ENCODE data around the gene PRELID2.
"Not testable (repeated sequence)": the region's sequence is repeated elsewhere in the genome, so short reads cannot be mapped to it uniquely, and the experiment has no call there.

Gene PRELID2

DNA sequence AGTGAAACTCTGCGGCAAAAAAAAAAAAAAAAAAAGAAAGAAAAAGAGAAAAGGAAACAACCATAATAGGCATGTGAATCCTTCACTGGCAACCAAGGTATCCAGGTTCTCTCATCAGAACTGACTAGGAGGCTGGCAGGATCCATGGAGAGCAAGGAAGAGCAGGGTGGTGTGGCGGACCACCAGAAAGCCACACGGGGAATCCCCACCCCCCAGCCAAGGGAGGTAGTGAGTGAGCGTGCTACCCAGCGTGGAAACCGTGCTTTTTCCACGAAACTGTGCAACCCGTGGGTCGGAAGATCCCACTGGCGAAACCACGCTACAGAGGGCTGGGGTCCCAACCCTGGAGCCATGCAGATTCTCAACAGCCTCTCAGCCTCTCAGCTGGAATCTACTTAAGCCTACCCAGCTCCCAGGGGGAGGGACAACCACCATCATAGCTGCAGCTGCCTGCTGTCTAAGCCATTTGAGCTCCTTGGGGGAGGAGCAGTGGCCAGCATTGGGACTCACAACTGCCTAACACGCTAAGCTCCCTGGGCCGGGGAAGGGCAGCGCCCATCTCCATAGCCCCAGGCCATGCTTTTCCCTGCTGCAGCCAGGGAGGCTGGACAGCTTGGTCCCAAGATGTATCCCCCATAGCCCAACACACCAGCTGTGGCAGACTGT, 91.6 kb downstream of the PRELID2 start:
- no peak for DNase-seq (ENCODE audit: low read depth)

DNA sequence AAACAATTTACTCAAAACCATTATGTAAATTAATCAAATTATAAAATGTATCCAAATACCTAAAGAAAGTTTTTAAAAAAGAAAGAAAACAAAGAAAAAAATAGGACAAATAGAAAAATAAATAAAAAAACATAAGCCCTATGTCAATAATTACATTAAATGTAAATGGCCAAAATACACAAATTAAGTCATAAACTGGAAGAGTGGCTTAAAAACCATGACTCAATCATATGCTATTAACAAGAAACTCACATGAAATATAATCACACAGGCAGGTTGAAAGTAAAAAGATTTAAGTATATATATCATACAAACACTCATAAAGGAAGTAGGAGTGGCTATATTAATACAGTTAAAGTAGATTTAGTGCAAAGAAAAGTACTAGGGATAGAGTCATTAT, 95.3 kb downstream of the PRELID2 start:
- no peak for DNase-seq (ENCODE audit: low read depth)

DNA sequence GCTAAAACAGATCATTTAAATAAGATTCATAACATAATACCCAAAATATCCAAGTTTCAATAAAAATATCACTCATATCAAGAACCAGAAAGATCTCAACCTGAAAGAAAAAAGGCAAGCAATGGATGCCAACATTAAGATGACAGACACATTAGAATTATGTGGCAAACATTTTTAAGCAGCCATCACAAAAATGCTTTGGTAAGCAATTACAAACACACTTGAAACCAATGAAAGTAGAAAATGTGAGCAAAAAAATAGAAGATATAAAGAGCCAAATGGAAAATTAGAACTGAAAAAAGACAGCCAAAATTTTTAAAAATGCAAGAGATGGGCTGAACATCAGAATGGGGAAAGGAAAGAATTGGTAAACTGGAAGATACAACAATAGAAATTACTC, 96.9 kb downstream of the PRELID2 start:
- DNase-seq (ENCODE audit: low read depth) = no peak

DNA sequence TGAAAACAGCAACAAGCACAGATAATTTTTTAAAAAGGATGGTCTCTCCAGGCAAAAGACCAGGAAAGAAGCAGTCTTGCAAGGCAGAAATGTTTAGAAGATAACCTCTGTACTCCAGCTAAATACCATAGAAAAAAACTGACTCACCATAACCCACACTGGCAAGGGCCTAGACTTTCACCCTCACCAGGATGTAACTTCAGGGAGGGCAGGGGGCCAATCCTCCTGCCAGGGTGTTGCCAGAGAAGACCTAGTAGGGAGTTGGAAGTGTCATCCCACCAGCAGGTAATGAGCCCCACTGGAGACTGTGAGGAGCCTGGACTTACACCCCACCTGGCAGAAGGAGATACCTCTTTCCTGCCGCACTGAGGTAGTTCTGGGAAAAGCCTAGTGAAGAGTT, 97.6 kb downstream of the PRELID2 start:
- peak; percentile 6 for DNase-seq (ENCODE audit: low read depth)

DNA sequence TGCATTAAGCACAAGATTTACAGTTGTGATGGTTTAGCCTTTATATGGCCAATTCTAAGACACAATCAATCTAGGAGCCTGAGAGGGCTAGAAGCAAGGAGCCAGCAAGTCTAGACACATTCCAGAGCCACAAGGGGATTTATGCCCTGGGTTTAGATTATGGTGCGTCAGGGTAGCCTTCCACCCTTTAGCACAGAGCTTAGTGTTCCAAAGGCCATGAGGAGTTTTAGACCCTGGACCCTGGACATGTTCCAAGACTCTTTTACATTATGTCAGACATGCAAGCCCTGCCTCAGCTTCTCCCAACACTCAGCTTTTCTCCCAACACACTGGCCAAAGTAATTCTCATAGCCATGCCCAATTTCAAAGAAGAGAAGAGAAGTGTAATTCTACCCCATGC, 105.2 kb downstream of the PRELID2 start:
- DNase-seq (ENCODE audit: low read depth) = not testable (repeated sequence)

DNA sequence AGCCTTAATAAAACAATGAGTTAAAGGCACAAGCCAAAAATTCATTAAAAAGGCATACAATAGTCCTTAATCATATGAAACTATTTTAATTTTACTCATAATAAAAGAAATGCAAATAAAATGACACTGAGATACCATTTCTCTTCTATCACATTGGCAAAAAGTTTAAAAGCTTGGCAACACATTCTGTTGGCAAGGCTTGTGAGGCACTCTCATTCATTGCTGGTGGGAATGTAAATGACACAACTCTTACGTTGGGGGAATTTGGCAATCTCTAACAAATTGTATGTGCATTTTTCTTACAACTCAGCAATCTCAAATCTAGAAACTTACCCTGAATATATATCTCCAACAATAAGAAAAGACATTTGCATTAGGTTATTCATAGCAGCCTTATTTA, 111.6 kb downstream of the PRELID2 start:
- DNase-seq (ENCODE audit: low read depth) = no peak

DNA sequence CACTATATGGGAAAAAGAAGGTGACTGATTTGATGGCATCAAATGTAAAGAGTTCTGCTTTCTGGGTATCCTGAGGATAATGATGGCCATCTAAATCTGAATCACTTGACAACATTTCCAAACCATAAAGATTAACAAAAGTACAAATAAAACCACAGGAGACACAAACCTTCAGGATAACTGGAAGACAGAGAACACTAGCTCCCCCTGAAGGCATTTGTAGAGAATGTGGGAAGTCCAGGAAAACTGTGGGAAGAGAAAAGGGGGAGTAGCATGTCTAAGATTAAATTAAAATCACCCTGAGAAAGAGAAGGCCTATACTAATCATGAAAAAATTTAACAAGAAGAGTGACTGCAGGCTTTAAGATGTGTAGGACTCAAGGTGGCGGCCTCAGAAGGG, 116.2 kb downstream of the PRELID2 start:
- peak; percentile 81 for DNase-seq (ENCODE audit: low read depth)

DNA sequence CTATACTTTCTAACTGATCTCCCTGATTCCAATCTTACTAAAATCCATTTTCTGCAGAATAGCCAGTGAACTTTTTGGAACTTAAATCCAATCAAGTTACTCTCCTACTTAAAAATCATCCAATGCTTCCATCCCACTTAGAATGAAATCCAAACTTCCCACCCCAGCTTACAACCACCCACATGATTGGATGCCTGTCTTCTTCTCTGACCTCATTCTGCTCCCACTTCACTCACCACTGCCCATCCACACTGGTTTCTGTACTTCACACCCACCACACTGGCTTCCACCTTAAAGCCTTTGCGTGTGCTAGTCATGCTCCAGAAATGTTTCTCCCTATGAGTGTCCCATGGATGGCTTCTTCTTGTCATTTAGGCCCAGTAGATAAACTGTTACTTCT, 119.7 kb downstream of the PRELID2 start:
- no peak for DNase-seq (ENCODE audit: low read depth)

DNA sequence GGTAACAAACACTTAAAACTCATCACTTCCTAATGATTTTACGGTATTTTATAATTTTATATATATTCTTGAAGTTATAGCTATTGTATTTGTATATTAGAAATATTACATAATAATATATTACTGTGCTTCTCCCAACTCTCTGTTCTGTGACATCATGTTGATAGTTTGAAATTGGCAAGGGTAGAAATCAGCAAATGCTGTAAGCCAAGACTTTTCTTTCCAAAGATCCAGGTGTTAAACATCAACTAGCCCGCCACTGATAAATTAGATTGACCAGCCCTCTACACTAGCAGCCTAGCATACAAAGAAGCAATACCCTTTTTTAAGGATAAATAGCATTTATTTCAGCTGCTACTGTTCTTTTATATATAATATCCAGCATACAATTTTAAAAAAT, 122.9 kb downstream of the PRELID2 start:
- DNase-seq (ENCODE audit: low read depth) = no peak

DNA sequence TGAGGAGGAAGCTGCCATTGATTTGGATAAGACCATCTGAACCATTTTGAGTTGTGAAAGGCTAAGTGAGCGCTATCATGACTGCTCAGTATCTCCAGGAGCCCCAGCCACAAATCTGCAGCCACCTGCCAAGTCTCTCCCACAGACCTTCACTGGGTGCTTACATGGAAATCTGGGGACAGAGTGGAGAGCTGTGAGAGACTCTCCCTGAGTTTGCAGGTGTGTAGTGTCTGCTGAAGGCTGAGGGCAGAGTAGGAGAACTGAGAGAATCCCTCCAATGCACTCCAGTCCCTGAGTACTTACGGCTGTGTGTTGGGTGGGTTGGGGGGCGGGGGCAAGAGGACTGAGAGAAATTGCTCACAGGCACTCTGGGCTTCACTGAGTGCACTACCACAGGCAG, 123.7 kb downstream of the PRELID2 start:
- no peak for DNase-seq (ENCODE audit: low read depth)

Data from amniotic epithelial cell (primary cell).